GM12891 (cell line): ENCODE measurements around the gene DYNC2I2.

Source experiments
- POLR2A ChIP-seq: IDR thresholded peaks from 2 replicates; pipeline ENCODE4 v1.6.1; 2011; ENCODE audit warnings: low read depth, low read length, control low read depth
- POLR2AphosphoS5 ChIP-seq: IDR thresholded peaks from 2 replicates; pipeline ENCODE4 v1.6.1; 2011; ENCODE audit warnings: low read depth, low read length, control low read depth
- POU2F2 ChIP-seq: IDR thresholded peaks from 2 replicates; pipeline ENCODE4 v1.6.1; 2011; ENCODE audit warnings: low read depth, mild to moderate bottlenecking, control low read depth, low read length, moderate library complexity
- TAF1 ChIP-seq: IDR thresholded peaks from 2 replicates; pipeline ENCODE4 v1.6.1; 2011; ENCODE audit warnings: low read depth, low read length, control low read depth

DNA sequence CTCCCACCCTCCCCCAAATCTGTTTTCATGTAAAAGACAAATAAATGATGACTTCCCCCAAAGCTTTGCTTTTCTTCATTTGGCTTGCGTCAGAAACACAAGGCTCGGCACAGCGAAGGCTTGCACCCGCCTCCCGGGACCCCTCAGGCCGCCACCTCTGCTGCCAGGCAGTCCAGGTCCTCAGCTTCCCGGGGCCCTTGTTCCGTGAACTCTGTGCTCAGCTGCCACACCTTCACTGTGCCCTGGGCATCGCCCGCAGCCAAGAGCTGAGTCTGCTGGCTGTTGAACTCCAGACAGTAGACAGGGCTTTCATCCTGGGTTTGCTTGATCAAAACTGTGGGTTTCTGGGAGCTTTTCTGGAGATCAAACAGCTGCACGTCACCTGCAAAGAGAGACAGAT is 23.0 kb downstream of the DYNC2I2 start:
- no peak for TF ChIP-seq POLR2AphosphoS5
- TF ChIP-seq POLR2A: no peak
- no peak for TF ChIP-seq POU2F2
- TF ChIP-seq TAF1: no peak
